ENCODE data around the gene ART3. TPM values are rescaled to one million over a fixed set of nuclear protein-coding genes. Genes with fewer than 3 reads are reported as not detected.

Gene ART3
- total and polyA plus RNA-seq, 2 donors (not counting 1 experiment from before 2014, with no cell fraction given): not detected

DNA sequence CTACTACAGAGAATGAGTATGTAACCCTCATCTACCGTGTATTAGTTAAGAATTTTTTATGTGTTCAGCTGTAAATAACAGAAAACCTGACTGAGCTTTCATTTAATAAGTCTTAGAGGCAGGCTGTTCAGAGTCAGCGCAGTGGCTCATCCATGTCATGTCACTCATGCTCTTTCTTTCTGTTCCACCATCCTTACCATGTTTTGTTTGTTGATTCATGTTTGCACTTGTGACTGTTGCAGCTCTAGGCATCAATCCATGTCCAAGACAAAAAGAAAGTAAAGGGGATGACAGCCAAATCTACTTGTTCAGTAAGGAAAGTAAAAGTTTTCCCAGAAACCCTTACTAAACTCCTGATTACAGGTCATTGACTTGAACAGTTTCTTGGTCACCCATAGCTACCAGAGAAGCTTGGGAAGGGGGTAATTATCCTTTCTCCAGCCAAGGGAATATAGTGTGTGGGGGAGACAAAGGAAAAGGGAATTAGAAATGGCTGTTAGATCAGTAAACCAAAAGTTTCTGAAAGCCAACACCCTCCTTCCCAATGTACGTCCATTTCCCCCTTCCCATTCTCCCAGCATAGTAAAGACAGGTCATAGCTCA lies 9.0 kb downstream of the ART3 start:
- TF ChIP-seq EZH2 (IDR thresholded peaks at IDR 0.05; ENCODE audit: borderline replicate concordance, insufficient read depth, low read depth, low read length, poor library complexity, severe bottlenecking): no peak
- TF ChIP-seq, protein P1, sequence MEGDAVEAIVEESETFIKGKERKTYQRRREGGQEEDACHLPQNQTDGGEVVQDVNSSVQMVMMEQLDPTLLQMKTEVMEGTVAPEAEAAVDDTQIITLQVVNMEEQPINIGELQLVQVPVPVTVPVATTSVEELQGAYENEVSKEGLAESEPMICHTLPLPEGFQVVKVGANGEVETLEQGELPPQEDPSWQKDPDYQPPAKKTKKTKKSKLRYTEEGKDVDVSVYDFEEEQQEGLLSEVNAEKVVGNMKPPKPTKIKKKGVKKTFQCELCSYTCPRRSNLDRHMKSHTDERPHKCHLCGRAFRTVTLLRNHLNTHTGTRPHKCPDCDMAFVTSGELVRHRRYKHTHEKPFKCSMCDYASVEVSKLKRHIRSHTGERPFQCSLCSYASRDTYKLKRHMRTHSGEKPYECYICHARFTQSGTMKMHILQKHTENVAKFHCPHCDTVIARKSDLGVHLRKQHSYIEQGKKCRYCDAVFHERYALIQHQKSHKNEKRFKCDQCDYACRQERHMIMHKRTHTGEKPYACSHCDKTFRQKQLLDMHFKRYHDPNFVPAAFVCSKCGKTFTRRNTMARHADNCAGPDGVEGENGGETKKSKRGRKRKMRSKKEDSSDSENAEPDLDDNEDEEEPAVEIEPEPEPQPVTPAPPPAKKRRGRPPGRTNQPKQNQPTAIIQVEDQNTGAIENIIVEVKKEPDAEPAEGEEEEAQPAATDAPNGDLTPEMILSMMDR (IDR thresholded peaks at IDR 0.05): no peak
- Mint-ChIP-seq H3K27ac (no peak overlapping the region), H3K9me3 (ENCODE audit: insufficient read depth) (no peaks in the 10 kb centered on the region), H3K27me3 (peaks cover 18% of the 10 kb centered on the region), H3K4me1 (no peaks in the 10 kb centered on the region), H3K4me3 (no peak overlapping the region)
- no peak for ATAC-seq (ENCODE audit: low read depth)
- no CpG with 5 or more reads among the region's 3 CpGs for WGBS (ENCODE audit: insufficient coverage)
- H3K9me3 ChIP-seq (ENCODE audit: control extremely low read depth in 1 of 3, control insufficient read depth in 2 of 3, insufficient read depth in 1 of 3, low read length in 2 of 3): no peaks in the 10 kb centered on the region
- no peaks in the 10 kb centered on the region for H3K4me1 ChIP-seq (ENCODE audit: control insufficient read depth in 2 of 2, insufficient read depth in 2 of 2, low read length in 2 of 2)
- no peak for DNase-seq
- POLR2A ChIA-PET: interaction anchor here (0.6 kb wide), 1 partner anchor 145 kb away, joined by 3 read pairs; no protein-coding TSS in a partner anchor
- peaks cover 0 to 2% (median 0%) of the 10 kb centered on the region in 4 experiments for H3K27me3 ChIP-seq (replicated peaks in 1 of 4; ENCODE audit: control extremely low read depth in 1 of 4, control insufficient read depth in 3 of 4, insufficient read depth in 4 of 4, low read length in 3 of 4)
- H3K4me2 ChIP-seq (replicated peaks; ENCODE audit: low read depth, low read length, poor library complexity, severe bottlenecking): no peak overlapping the region
- CTCF ChIA-PET: interaction anchor here (1.0 to 2.3 kb wide), 2 partner anchors 88 to 188 kb away, joined by 6 to 9 read pairs; no protein-coding TSS in a partner anchor
- intact Hi-C loops (cut with micrococcal nuclease): no loop called here
- no peak overlapping the region for H2AFZ ChIP-seq (ENCODE audit: insufficient read depth, low read depth, low read length, poor library complexity, severe bottlenecking)
- H3K36me3 ChIP-seq (replicated peaks in 1 of 2; ENCODE audit: control extremely low read depth in 1 of 2, control insufficient read depth in 1 of 2, extremely low read depth in 1 of 2, insufficient read depth in 2 of 2, low read length in 1 of 2): no peaks in the 10 kb centered on the region
- no peaks in the 10 kb centered on the region for H4K20me1 ChIP-seq (ENCODE audit: control insufficient read depth, insufficient read depth, low read length, poor library complexity, severe bottlenecking)
- H3K9ac ChIP-seq (ENCODE audit: low read length): no peak overlapping the region
- no peak overlapping the region for H3K4me3 ChIP-seq (ENCODE audit: control extremely low read depth in 1 of 5, extremely low read depth in 1 of 5, insufficient read depth in 1 of 5, low read depth in 2 of 5, low read length in 4 of 5)
- no peaks in the 10 kb centered on the region for H3K79me2 ChIP-seq (ENCODE audit: control insufficient read depth, insufficient read depth, low read length)
- no peak overlapping the region for H3K27ac ChIP-seq (ENCODE audit: low read length in 2 of 2)

DNA sequence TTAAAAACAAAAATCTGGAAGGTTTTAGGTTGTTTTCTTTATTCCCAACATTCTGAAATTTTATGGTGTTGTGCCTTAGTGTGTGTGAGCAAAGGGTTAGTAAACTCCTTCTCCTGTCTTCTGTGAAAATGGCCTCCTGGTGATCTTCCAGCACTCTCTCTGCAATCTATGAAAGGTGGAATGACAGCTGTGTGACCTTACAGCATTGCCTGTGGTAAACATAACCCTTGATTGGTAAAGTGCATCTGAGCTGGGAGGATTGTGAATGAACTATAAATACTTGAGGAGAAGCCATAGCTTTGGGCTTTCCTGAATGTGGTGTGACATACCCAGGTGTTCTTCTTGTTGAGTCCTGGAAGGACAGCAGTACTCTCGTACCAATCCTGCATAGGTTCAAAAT lies 10.0 kb downstream of the ART3 start:
- TF ChIP-seq EZH2 (IDR thresholded peaks at IDR 0.05; ENCODE audit: borderline replicate concordance, insufficient read depth, low read depth, low read length, poor library complexity, severe bottlenecking): no peak
- TF ChIP-seq, protein P1 (IDR thresholded peaks at IDR 0.05): no peak
- Histone ChIP-seq H4K20me1 (ENCODE audit: control insufficient read depth, insufficient read depth, low read length, poor library complexity, severe bottlenecking) (no peaks in the 10 kb centered on the region), H3K9me3 (ENCODE audit: control extremely low read depth in 1 of 3, control insufficient read depth in 2 of 3, insufficient read depth in 1 of 3, low read length in 2 of 3) (no peaks in the 10 kb centered on the region), H3K4me1 (ENCODE audit: control insufficient read depth in 2 of 2, insufficient read depth in 2 of 2, low read length in 2 of 2) (no peaks in the 10 kb centered on the region), H2AFZ (ENCODE audit: insufficient read depth, low read depth, low read length, poor library complexity, severe bottlenecking) (no peak overlapping the region), H3K4me2 (replicated peaks; ENCODE audit: low read depth, low read length, poor library complexity, severe bottlenecking) (no peak overlapping the region), H3K9ac (ENCODE audit: low read length) (no peak overlapping the region), H3K79me2 (ENCODE audit: control insufficient read depth, insufficient read depth, low read length) (no peaks in the 10 kb centered on the region), H3K4me3 (ENCODE audit: control extremely low read depth in 1 of 5, extremely low read depth in 1 of 5, insufficient read depth in 1 of 5, low read depth in 2 of 5, low read length in 4 of 5) (no peak overlapping the region), H3K27ac (ENCODE audit: low read length in 2 of 2) (no peak overlapping the region), H3K36me3 (replicated peaks in 1 of 2; ENCODE audit: control extremely low read depth in 1 of 2, control insufficient read depth in 1 of 2, extremely low read depth in 1 of 2, insufficient read depth in 2 of 2, low read length in 1 of 2) (no peaks in the 10 kb centered on the region), H3K27me3 (replicated peaks in 1 of 4; ENCODE audit: control extremely low read depth in 1 of 4, control insufficient read depth in 3 of 4, insufficient read depth in 4 of 4, low read length in 3 of 4) (peaks cover 0 to 2% (median 0%) of the 10 kb centered on the region in 4 experiments)
- DNase-seq (no peak), ATAC-seq (ENCODE audit: low read depth) (no peak)
- no peaks in the 10 kb centered on the region for H3K9me3 Mint-ChIP-seq (ENCODE audit: insufficient read depth)
- peaks cover 11% of the 10 kb centered on the region for H3K27me3 Mint-ChIP-seq
- H3K4me3 Mint-ChIP-seq: no peak overlapping the region
- no peaks in the 10 kb centered on the region for H3K4me1 Mint-ChIP-seq
- intact Hi-C loops (cut with micrococcal nuclease): no loop called here
- POLR2A ChIA-PET: no interaction called here
- H3K27ac Mint-ChIP-seq: no peak overlapping the region
- no CpG with 5 or more reads among the region's 1 CpG for WGBS (ENCODE audit: insufficient coverage)
- CTCF ChIA-PET: interaction anchor here (2.3 kb wide), 1 partner anchor 89 kb away, joined by 9 read pairs; no protein-coding TSS in a partner anchor
